IPS-11a (cell line): ENCODE results near the gene AMFR.

Experiments
- H3K4me3 ChIP-seq: one replicate; pipeline ENCODE4 v1.5.1; 2013; ENCODE audit warnings: low read depth, low read length, control low read depth

Gene AMFR

GRCh38 chr16:56349711-56350161, 75.6 kb downstream of the AMFR start:
- H3K4me3 ChIP-seq: no peak overlapping the region

GRCh38 chr16:56349086-56349415, 76.3 kb downstream of the AMFR start:
- H3K4me3 ChIP-seq: no peak overlapping the region

- no peak overlapping the region for H3K4me3 ChIP-seq
Measured at GRCh38 chr16:56348168-56349085, 76.9 kb downstream of the AMFR start.

GRCh38 chr16:56347670-56348069, 77.7 kb downstream of the AMFR start:
- H3K4me3 ChIP-seq: no peak overlapping the region

- H3K4me3 ChIP-seq: no peak overlapping the region
Measured at GRCh38 chr16:56347166-56347565, 78.2 kb downstream of the AMFR start.

- no peak overlapping the region for H3K4me3 ChIP-seq
Measured at GRCh38 chr16:56346131-56346890, 79.0 kb downstream of the AMFR start.

- H3K4me3 ChIP-seq: no peak overlapping the region
Measured at GRCh38 chr16:56345406-56346050, 79.8 kb downstream of the AMFR start.

- H3K4me3 ChIP-seq: no peak overlapping the region
Measured at GRCh38 chr16:56344518-56345405, 80.6 kb downstream of the AMFR start.

GRCh38 chr16:56343661-56344517, 81.5 kb downstream of the AMFR start:
- no peak overlapping the region for H3K4me3 ChIP-seq

GRCh38 chr16:56341656-56342399, 83.5 kb downstream of the AMFR start:
- no peak overlapping the region for H3K4me3 ChIP-seq

GRCh38 chr16:56340864-56341365, 84.4 kb downstream of the AMFR start:
- no peak overlapping the region for H3K4me3 ChIP-seq

GRCh38 chr16:56340416-56340815, 84.9 kb downstream of the AMFR start:
- no peak overlapping the region for H3K4me3 ChIP-seq

GRCh38 chr16:56339431-56340195, 85.7 kb downstream of the AMFR start:
- no peak overlapping the region for H3K4me3 ChIP-seq

- H3K4me3 ChIP-seq: no peak overlapping the region
Measured at GRCh38 chr16:56338566-56339318, 86.6 kb downstream of the AMFR start.

- H3K4me3 ChIP-seq: no peak overlapping the region
Measured at GRCh38 chr16:56337858-56338325, 87.5 kb downstream of the AMFR start.

GRCh38 chr16:56337131-56337857, 88.1 kb downstream of the AMFR start:
- H3K4me3 ChIP-seq: no peak overlapping the region
